ENCODE results near the gene NUP50. TPM values are rescaled to one million over a fixed set of nuclear protein-coding genes. Genes with fewer than 3 reads are reported as not detected.

NUP50 gene
- total and polyA plus RNA-seq, 2 donors (not counting 1 experiment from before 2014, with no cell fraction given) = 9.1 to 105 TPM

GRCh38 chr22:45225732-45226502 is 62.2 kb downstream of the NUP50 start:
- Histone ChIP-seq H2AFZ (ENCODE audit: insufficient read depth, low read depth, low read length, poor library complexity, severe bottlenecking) (no peak overlapping the region), H3K79me2 (ENCODE audit: control insufficient read depth, insufficient read depth, low read length) (peaks cover 75% of the 10 kb centered on the region), H3K27me3 (replicated peaks in 1 of 4; ENCODE audit: control extremely low read depth in 1 of 4, control insufficient read depth in 3 of 4, insufficient read depth in 4 of 4, low read length in 3 of 4) (no peaks in the 10 kb centered on the region), H3K9me3 (ENCODE audit: control extremely low read depth in 1 of 3, control insufficient read depth in 2 of 3, insufficient read depth in 1 of 3, low read length in 2 of 3) (no peaks in the 10 kb centered on the region), H3K27ac (ENCODE audit: low read length in 2 of 2) (no peak overlapping the region), H4K20me1 (ENCODE audit: control insufficient read depth, insufficient read depth, low read length, poor library complexity, severe bottlenecking) (peaks cover 7% of the 10 kb centered on the region), H3K36me3 (replicated peaks in 1 of 2; ENCODE audit: control extremely low read depth in 1 of 2, control insufficient read depth in 1 of 2, extremely low read depth in 1 of 2, insufficient read depth in 2 of 2, low read length in 1 of 2) (peaks cover 0 to 7% of the 10 kb centered on the region in 2 experiments), H3K9ac (ENCODE audit: low read length) (no peak overlapping the region), H3K4me1 (ENCODE audit: control insufficient read depth in 2 of 2, insufficient read depth in 2 of 2, low read length in 2 of 2) (peaks cover 17 to 27% of the 10 kb centered on the region in 2 donors), H3K4me3 (ENCODE audit: control extremely low read depth in 1 of 5, extremely low read depth in 1 of 5, insufficient read depth in 1 of 5, low read depth in 2 of 5, low read length in 4 of 5) (no peak overlapping the region), H3K4me2 (replicated peaks; ENCODE audit: low read depth, low read length, poor library complexity, severe bottlenecking) (no peak overlapping the region)
- intact Hi-C loops (cut with micrococcal nuclease) = no loop called here
- no peak for TF ChIP-seq EZH2 (IDR thresholded peaks at IDR 0.05; ENCODE audit: borderline replicate concordance, insufficient read depth, low read depth, low read length, poor library complexity, severe bottlenecking)
- no peak for TF ChIP-seq CTCF (IDR thresholded peaks at IDR 0.05)
- CTCF ChIA-PET = interaction anchor here (0.6 kb wide), 1 partner anchor 213 kb away, joined by 3 read pairs; no protein-coding TSS in a partner anchor
- Mint-ChIP-seq H3K27me3 (no peaks in the 10 kb centered on the region), H3K27ac (peak overlapping the region; percentile 70), H3K9me3 (ENCODE audit: insufficient read depth) (no peaks in the 10 kb centered on the region), H3K4me3 (no peak overlapping the region), H3K4me1 (peaks cover 53% of the 10 kb centered on the region)
- POLR2A ChIA-PET = interaction anchor here (0.6 kb wide), 1 partner anchor 53 kb away, joined by 3 read pairs; no protein-coding TSS in a partner anchor
- DNase-seq (no peak), ATAC-seq (ENCODE audit: low read depth) (no peak)
- 84% methylated on average over 21 of the region's 26 CpGs for WGBS (ENCODE audit: insufficient coverage)
